Measurements from ENCODE around the gene GNB4.

The GNB4 gene

DNA sequence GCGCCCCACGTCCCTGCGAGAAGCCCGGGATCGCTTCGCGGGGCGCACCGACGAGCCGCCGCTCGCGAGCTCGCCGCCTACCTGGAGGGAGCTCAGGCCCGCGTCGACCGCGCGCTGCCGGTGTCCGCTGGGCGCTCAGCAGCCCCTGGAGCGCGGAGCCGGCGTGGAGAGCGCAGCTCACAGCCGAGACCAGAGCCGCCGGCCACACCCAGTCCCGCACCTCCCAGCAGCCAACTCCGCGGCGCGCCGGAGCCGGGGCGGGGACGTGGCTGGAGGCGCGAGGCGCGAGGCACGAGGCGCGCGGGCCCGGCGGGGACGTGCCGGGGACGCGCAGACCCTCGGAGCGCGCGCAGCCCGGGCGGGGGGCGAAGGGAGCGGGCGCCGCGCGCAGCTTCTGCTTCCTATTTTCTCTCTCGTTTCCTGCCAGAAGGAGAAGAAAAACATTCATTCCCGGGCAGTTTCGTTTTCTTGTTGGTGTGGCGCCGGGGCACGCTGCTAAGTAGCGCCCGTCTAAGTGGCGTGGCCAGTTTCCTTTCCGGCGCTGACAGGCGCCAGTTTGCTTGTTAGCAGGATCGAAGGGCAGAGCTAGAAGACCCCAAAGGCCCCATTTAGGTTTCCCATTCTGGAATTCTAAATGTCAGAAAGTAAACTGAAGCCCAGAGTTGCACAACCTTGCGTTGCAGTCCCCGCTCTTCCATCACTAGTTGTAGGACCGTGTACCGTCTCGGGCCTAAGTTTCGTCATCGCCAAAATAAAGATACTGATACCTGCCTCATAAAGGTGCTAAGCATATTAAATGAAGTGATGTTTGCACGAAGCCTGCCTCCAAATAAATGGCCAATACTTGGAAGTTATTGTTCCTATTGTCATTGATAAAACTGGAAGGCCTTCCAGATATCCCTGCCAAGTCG, at the start of gene GNB4:
Gene GNB4 (minus strand): TSS at position 206 of the 911 bp plus-strand sequence. CDS start 25,270 bp downstream, outside the sequence.
- peak; percentile 44 for DNase-seq

DNA sequence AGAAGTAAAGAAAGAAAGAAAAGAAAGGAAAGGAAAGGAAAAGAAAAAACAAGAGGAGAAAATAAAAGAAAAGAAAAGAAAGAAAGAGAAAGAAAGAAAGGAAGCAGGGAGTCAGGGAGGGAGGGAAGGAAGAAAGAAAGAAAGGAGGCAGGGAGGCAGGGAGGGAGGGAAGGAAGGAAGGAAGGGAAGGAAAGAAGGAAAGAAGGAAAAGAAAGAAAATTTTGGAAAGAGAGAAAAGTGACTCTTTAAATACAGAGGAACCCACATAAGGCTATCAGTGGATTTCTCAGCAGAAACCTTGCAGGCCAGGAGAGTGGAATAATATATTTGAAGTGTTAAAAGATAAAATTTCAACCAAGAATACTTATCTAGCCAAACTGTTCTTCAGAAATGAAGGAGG, 44.2 kb upstream of the GNB4 start:
- DNase-seq: no peak

DNA sequence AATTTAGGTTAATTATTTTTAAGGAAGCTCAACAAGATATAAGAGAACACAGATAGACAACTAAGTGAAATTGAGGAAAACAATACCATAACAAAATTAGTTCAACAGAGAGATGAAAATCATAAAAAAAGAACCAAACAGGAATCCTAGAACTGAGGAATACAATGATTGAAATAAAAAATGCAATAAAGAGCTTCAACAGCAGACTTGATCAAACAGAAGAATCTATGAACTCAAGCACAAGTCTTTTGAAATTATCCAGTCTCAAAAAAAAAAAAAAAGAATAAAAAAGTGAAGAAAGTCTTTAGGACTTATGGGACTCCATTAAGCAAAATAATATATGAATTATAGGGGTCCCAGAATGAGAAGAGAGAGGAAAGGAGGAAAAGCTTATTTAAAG, 42.0 kb upstream of the GNB4 start:
- no peak for DNase-seq

DNA sequence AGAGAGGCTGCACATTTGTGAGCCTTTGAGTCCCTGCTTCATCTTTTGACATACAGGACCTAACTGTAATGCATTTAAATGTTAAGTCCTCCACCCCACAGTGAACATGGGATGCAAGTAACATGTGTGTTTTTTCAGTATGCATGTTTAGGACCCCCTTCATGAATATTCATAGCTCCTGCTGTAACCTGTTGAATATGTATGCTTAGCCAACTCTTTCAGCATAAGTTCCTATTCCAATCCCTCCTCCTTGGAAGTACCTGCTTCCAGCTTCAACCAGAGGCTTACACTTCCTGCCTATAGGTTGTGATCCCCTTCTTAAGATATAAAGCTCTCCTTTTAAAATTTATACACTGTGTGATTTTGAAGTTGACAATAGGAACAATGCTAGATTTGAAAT, 36.9 kb upstream of the GNB4 start:
- DNase-seq: no peak

DNA sequence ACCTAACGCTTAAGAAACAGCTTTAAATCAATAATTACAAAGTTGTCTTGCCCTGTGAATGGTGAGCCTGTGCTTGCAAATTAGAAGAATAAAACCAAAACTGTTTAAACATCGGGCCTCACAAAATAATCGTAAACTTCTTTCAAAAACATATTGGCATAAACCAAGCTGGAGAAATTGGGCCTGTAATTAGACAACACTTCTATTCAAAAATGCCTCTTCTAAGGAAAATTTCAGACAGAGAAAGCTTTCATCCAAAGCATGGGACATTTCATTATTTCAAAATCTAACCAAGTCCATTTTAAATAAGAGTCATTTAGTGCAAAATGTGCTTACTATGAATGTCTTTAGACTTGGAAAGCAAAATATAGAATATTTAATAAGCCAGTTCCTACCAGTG, 35.5 kb upstream of the GNB4 start:
- DNase-seq: no peak

DNA sequence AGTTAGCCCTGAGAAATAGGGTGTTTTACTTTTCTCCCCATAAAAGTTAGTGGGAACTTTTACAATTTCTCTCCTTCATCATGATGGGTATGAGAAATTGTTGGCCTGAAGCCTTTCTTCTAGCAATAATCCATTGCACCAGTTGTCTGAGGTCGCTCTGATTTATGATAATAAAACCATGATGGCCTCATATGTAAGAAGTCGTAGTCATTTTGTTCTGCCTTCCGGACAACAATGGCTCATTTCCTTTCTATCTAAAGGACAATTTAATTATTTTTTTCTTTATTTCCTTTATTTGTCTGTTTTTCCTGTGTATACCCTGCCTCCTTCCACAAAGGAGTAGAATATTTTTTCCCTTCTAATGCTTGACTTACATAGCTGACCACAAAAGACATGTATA, 31.6 kb upstream of the GNB4 start:
- DNase-seq: no peak

DNA sequence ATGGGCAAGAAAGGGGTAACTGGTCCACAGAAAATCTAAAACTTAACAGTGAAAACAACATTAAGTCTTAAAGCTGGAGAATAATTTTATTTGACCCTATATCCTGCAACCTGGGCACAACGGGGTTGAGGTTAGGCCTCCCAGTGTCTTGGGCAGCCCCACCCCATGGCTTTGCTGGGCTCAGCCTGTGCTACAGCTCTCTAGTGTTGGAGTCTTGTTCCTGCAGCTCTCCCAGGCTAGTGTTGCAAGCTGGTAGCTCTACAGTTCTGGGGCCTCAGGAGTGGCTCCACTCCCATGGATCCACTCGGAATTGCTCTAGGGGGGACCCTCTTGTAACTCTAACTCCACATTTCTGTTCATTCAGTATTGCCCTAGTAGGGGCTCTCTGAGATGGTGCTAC, 24.9 kb upstream of the GNB4 start:
- DNase-seq: no peak

DNA sequence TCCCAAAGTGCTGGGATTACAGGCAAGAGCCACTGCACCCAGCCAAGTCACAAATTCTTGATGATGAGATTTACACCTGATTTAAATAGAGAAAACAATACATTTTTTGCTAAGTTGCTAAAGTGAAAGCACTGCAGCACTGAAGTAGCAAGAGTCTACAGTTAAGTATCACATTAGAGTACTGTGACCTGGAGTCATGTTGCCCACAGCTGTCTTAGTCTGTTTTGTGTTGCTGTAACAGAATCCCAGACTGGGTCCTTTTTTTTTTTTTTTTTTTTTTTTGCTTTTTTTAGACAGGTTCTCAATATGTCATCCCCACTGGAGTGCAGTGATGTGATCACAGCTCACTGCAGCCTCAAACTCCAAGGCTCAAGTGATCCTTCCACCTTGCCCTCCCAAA, 23.2 kb upstream of the GNB4 start:
- no peak for DNase-seq

DNA sequence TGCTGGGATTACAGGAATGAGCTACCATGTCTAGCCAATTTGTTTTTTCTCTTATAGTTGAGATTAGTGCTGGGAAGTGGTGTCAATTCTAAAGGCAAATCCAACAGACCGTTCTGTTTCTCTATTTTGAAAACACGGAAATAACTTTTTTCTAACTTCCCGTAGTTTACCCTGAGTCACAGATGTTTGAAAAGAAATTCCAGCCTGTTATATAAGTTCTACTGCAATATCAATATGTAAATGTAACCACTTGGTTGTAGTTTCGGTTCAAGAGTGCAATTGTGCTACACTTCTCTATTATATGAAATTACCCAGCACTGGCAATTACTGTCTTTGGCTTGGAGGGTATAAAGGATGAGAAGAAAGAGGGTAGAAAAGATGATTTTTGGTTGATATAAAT, 22.3 kb upstream of the GNB4 start:
- no peak for DNase-seq

DNA sequence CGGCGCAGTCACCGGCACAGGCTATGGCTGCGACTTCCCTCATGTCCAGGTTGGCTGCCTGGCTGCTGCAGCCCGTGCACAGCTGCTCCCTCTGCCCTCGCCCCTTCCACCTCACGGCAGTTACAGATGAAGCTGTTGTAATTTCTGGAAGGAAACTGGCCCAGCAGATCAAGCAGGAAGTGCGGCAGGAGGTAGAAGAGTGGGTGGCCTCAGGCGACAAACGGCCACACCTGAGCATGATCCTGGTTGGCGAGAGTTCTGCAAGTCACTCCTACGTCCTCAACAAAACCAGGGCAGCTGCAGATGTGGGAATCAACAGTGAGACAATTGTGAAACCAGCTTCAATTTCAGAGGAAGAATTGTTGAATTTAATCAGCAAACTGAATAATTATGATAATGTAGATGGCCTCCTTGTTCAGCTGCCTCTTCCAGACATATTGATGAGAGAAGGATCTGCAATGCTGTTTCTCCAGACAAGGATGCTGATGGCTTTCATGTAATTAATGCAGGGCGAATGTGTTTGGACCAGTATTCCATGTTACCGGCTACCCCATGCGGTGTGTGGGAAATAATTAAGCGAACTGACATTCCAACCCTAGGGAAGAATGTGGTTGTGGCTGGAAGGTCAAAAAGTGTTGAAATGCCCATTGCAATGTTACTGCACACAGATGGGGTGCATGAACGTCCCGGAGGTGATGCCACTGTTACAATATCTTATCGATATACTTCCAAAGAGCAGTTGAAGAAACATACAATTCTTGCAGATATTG, 13.2 kb upstream of the GNB4 start:
- no peak for DNase-seq

DNA sequence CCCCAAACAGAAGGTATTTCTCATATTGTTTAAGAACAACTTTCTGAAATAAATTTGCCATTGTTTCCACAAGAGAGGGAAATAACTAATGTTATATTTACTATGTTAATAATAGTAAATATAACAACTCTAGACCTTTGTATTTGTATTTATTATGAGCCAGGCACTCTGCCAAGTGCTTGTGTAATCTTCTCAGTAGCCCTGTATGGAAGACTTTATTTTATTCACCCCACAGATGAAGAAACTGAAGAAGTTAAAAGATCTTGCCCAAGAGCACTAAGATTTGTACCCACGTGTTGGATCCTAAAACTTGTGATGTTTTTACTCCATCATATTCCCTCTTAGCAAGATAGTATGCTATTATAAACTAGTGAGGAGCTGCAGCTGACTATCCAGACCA, 12.0 kb upstream of the GNB4 start:
- no peak for DNase-seq

DNA sequence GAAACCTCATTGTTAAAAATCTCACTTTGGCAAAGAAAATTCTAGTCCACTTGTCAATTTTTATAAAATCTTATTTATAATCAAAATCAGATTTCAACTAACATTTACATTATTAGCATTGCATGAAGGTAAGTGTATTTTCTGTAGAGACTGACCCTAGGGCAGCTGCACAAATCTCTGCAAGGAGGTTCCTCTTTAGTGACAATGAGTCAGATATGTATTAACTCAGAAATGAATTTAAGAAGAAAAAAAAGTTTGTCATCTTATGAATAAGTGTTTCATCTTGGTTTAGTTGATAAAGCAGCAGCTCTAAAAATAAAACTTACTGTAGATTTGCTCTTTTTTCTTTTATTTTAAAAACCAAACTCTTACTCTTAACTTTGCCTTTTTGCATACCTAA, 9.0 kb upstream of the GNB4 start:
- no peak for DNase-seq

DNA sequence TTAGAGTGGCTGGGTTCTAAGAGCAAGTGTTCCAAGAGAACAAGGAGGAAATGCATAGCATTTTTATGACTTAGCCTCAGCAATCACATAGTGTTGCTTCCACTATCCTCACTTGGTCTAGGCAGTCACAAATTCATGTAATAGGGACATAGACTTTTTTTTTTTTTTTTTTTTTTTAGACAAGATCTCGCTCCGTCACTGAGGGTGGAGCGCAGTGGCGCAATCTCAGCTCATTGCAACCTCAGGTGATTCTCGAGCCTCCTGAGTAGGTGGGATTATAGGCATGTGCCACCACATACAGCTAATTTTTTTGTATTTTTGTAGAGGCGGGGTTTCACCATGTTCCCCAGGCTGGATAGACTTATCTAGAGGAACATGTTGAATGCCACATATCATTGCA, 4.7 kb upstream of the GNB4 start:
- DNase-seq: no peak

DNA sequence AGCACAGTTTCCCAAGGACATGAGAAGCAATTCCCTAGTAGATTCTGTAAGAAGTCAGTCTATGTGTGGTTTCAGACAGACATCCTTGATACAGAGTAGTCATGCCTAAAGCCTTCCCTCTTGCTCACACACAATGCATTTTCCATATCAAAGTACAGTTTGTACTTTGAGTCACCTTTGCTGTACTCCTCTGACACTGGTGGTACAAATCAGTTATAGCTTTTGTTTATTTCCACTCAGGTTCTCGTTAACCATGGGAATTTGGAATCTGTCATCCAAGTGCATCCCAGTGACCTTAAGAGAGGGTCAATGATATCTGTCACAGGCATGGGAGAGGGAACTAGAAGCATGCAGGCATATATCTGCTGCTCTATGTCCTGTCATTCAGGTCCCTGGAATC, 3.6 kb upstream of the GNB4 start:
- DNase-seq: no peak

DNA sequence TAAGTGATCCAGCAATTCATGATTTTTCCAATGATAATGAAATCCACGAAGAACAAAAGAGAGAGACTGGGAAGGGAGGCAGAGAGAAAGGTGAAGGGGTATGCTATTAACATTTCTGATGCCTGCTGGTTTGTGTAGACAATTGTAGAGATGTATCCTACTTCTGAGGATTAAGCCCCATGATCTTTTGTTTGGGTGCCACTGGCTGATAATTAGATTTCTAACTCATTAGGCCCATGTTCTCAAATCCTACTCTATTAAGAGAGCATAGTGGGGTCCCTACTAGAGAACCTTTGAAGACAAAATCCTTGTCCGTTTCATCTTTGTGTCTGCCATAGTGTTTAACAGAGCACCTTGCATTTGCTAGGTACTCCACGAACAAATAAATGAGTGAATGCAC, 2.7 kb upstream of the GNB4 start:
- no peak for DNase-seq

DNA sequence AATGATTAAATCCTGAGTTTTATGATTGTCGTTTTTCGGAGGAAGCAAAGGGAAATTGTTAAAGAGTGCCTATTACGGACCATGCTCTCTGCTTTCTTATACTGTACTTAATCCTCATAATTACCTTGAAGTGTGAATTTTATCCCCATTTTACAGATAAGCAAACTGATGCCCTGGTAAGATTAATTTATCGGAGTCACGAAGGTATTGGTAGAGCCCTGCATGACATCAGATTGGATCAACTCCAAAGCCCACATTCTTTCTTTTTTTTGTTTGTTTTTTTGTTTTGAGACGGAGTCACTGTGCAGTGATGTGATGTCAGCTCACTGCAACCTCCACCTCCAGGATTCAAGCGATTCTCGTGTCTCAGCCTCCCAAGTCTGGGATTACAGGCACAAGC, 1.6 kb upstream of the GNB4 start:
- DNase-seq: no peak

DNA sequence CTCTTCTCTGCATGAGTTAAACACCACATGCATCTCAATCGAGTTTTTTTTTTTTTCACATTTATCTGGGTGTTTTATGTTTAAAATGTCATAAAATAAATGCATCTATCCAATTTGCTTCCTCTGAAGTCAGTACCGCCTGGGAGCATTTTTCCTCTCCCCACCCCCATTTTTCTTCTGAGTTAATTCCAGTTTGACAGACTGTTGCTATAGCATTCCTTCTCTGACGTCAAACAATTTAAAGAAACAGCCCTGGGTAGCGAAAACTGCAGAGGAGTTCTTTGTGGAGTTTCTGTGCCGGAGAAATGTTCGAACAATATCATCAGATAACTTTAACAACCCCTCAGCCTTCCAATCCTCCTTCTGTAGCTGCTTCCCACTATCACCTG, 900 bp upstream of the GNB4 start:
- DNase-seq: no peak

DNA sequence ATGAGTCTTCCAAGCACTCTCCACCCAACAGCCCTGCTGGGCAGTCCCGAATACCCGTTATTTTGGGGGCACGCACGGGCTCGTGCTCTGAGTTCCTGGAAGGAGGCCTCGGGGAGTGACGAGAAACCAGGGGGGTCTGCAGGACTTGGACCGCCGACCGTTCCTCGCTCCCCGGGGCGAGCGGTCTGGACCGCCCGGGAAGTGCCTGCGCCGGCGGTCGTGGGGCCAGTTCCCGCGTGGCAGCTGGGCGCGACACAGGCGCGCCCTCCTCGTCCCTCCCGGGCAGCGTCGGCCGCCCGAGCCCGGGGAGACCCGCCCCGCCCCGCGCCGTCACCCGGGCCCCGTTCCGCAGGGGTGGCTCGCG, 387 bp downstream of the GNB4 start:
- DNase-seq: no peak

DNA sequence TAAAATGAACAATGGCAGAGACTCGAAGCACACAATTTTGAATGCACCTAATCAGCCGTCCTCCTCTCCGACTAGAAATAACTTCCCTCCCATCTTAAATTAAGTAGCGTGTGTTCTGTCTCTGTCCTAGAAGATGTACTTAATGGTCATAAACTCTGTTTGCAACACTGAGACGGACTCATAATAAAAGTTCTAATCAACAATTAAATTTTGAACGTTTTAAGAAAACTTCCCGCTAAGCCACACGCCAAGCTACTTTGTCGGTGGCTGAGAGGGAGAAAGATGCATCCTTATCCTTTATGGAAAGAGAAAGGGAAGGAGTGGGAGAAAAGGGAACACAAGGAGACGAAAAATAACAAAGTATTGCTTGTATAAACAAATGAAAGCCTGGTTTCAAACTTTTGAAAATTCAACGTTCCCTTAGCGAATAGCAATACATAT, 989 bp downstream of the GNB4 start:
- DNase-seq: no peak

DNA sequence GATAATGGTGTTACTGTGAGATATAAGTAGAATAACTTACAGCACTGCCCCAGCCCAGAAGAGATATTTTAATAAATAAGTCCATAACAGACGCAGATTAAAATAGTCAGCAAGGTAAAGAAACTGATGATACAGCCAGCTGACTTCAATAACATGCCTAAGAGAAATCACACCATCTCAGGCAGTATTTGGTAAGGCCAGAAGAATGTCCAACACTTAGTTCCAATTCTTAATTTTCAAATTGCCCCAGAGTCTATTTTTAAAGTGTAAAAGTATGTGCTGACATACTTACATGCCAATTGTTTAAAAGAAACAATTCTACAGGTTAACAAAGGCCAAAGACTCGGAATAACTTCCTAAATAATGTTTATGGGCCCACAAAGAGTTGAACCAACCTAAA, 1.6 kb downstream of the GNB4 start:
- DNase-seq: no peak

DNA sequence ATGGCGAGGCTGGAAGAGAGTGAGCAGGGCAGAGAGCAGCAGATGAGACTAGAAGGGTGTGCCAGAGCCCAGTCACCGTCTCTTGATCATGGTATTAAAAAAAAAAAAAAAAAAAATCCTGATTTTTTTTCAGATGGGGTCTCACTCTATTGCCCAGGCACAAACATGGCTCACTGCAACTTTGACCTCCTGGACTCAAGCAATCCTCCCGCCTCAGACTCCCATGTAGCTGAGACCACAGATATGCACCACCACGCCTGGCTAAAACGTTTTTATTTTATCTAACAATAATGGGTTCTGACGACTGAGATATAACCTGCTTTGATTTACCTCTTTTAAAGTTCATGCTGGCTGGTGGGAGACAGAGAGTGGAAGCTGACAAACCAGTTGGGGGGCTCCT, 4.0 kb downstream of the GNB4 start:
- no peak for DNase-seq

DNA sequence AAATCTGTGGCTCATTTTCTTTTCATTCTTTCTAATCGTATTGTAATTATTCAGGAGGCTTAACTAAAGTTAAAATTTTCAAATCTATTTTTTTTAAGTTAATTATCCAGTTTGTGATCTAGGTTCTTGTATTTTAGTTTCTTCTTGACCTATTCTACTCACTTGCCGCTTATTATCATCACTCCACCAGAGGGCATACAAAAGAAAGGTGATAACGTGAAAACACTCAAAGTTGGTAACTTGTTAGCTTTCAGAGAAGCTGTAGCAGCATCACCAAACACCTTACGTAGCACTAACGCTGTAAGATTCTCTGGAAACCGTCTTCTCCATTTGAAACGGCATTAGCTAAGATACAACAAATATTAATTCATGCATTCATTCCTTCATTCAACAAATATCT, 4.8 kb downstream of the GNB4 start:
- no peak for DNase-seq

DNA sequence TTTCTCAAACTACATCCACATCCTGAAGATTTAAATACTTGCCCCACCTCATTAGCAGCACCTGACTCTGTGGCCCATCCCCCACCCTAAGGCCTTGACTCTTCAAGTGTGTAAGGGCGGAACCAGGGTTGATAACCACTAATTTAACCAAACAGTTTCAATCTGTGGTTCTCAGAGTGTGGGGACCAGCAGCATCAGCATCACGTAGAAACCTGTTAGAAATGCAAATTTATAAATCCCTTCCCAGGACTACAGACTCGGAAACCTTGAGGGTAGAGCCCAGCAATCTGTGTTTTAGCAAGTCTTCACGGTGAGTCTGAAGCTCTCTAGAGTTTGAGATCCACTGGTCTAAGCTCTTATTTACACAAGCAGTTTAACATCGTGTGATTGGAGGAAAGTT, 12.4 kb downstream of the GNB4 start:
- no peak for DNase-seq

DNA sequence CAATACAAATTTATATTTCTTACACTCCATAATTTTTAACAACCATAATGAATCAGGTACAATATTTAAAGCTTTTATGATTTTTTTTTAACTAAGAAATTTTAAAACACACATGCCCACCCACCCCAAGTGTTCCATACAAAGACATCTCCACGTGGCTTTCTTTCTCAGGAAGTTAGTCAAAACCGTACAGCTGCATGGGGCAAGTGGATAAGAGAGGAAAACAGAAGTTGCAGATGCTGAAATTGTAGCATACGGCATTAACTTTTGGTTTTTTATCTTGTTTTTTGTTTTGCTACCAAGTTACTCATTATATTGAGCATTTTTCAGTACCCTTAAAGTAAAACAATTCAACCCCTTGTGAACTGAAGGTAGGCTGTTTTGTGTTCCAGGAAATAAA, 14.8 kb downstream of the GNB4 start:
- no peak for DNase-seq

DNA sequence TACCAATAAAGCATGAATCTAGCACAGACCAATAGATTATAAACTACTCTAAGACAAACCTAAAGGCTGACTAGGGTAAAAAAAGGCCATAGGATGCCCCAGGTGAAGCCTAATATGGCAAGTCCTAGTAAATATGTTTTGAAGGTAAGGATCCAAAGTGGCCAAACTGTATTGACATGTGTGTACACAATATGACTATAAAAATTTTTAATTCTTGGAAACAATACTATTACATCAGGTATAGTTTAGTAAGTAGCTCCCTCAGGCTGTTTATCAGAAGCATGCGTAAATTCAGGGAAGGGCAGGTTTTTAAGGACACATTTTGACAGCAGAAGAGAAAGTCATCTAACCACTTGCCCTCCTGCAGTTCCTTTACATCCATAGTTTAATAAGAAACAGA, 18.8 kb downstream of the GNB4 start:
- DNase-seq: no peak

All from CD4-positive, alpha-beta T cell treated with Interleukin-12 subunit alpha and Interleukin-12 subunit beta, for 1 hour (primary cell).